ENCODE measurements around the gene CHMP4A.

DNA sequence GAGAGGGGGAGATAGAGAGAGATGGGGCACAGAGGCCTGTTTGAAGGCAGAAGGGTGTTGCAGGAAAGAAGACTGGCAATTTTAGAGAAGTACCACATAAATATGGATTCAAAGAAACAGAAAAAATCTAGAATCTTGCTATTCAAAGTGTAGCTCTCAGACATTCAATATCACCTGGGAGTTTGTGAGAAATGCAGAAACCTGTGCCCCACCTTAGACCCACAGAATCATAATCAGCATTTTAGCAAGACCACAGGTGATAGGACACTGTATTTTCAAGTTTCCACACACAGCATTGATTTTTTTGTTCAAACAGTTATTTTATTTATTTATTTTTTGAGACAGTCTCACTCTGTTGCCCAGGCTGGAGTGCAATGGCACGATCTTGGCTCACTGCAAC, 15.6 kb upstream of the CHMP4A start:
- no peak for TF ChIP-seq EZH2 (IDR thresholded peaks at IDR 0.05; ENCODE audit: borderline replicate concordance, insufficient read depth, low read depth, low read length, poor library complexity, severe bottlenecking)
- TF ChIP-seq, protein P1, sequence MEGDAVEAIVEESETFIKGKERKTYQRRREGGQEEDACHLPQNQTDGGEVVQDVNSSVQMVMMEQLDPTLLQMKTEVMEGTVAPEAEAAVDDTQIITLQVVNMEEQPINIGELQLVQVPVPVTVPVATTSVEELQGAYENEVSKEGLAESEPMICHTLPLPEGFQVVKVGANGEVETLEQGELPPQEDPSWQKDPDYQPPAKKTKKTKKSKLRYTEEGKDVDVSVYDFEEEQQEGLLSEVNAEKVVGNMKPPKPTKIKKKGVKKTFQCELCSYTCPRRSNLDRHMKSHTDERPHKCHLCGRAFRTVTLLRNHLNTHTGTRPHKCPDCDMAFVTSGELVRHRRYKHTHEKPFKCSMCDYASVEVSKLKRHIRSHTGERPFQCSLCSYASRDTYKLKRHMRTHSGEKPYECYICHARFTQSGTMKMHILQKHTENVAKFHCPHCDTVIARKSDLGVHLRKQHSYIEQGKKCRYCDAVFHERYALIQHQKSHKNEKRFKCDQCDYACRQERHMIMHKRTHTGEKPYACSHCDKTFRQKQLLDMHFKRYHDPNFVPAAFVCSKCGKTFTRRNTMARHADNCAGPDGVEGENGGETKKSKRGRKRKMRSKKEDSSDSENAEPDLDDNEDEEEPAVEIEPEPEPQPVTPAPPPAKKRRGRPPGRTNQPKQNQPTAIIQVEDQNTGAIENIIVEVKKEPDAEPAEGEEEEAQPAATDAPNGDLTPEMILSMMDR (IDR thresholded peaks at IDR 0.05) = no peak

Data from B cell (primary cell).